K562 treated with DMSO at 1 percent for 24 hours (cell line): ENCODE results near the gene AP4M1. TPM values are rescaled to one million over a fixed set of nuclear protein-coding genes. Genes with fewer than 3 reads are reported as not detected.

Source experiments
- total RNA-seq: library from RNA; unstranded; fragments of 300-600 nt; gene quantifications from 2 replicates; pipeline ENCODE4 v1.2.3, GENCODE V29; 2022; ENCODE audit warnings: low read depth; ENCODE audit not compliant: insufficient read depth

Gene AP4M1, protein sequence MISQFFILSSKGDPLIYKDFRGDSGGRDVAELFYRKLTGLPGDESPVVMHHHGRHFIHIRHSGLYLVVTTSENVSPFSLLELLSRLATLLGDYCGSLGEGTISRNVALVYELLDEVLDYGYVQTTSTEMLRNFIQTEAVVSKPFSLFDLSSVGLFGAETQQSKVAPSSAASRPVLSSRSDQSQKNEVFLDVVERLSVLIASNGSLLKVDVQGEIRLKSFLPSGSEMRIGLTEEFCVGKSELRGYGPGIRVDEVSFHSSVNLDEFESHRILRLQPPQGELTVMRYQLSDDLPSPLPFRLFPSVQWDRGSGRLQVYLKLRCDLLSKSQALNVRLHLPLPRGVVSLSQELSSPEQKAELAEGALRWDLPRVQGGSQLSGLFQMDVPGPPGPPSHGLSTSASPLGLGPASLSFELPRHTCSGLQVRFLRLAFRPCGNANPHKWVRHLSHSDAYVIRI
- total RNA-seq, result 20.7 and 22.2 TPM in 2 replicates

DNA sequence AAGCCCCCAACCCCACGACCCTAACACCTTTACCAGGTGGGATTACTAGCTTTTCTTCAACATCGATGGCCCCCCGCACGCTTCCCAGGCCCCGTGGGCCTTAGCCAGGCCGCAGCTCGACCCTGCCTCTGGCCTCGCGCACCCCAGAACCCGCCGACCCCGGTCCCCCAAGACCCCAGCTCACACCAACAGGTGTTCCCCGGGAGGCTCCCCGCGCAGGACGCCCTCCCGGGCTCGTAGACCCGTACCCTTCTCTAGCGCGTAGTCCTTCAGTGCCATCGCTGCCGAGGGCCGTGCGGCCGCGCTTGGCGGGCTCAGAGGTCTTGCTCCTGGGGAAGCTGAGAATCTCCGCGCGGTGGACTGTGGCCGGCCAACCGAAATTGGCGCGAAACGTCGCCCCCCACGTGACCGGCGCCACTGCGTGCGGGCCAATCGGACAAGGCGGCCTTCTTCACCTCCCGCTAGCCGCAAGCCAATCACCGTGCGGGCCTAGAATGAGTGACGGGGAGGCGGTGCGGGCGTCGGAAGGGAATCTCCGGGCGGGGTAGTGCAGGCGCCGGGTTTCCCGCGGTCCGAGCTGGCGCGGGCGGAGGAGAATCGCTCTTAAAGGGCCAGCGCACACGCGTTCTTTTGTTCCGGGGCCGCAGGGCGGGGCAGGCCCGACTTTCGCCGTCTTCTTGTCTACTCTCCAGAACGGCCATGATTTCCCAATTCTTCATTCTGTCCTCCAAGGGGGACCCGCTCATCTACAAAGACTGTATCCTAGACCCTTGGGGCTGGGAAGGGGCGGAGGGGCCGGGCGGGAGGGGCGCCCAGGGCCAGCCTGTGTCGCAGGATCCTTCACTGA, at the start of gene AP4M1, which contains the start of gene MCM7:
Gene AP4M1, plus strand, starts transcription at position 628 of the 847 bp plus-strand sequence. Its CDS starts 72 bp downstream, at position 700.
Gene MCM7, minus strand, starts transcription at position 382 of the 847 bp plus-strand sequence. Its CDS starts 103 bp downstream, at position 279.

DNA sequence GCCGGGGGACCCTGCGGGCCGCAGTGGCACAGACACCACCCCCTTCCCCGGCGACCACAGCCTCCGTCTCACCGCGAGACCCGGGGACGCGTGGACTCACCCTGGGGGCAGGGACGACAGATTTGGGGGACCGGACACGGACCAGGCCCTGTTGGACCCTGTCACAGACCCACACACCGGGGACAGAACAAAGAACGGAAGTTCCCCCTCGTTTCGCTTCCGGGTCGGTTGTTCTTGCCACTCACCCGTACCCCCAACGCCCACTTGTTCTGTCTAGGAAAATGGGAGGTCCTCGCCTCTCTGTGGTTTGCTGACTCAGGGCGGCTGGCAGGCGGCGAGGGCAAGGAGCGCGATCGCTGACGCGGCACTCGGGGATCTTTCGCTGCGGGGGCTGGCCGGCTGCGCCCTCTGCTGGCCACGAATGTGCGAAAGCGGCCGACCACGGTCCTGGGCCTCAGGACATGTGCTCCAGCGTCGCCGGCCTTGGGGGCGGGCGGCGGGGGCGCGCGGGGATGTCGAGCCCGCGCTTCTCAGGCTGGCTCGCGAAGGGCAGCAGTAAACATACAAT, 19.8 kb upstream of the AP4M1 start, which contains the start of gene ZNF3:
Gene ZNF3, minus strand, starts transcription at position 189 of the 568 bp plus-strand sequence. CDS start 4,366 bp downstream, outside the sequence.

GRCh38 chr7:100088621-100089457, 12.6 kb upstream of the AP4M1 start, which contains the start of gene COPS6:
COPS6 (plus strand) TSS chr7:100088969; CDS start chr7:100088991, 22 bp downstream.

GRCh38 chr7:100119072-100119969, 17.9 kb downstream of the AP4M1 start, which contains the start of the genes CNPY4 and TAF6:
CNPY4 (plus strand) TSS chr7:100119634; CDS start chr7:100119745, 111 bp downstream.
TAF6 (minus strand) TSS chr7:100119358; CDS start chr7:100114209, 5,149 bp downstream.

DNA sequence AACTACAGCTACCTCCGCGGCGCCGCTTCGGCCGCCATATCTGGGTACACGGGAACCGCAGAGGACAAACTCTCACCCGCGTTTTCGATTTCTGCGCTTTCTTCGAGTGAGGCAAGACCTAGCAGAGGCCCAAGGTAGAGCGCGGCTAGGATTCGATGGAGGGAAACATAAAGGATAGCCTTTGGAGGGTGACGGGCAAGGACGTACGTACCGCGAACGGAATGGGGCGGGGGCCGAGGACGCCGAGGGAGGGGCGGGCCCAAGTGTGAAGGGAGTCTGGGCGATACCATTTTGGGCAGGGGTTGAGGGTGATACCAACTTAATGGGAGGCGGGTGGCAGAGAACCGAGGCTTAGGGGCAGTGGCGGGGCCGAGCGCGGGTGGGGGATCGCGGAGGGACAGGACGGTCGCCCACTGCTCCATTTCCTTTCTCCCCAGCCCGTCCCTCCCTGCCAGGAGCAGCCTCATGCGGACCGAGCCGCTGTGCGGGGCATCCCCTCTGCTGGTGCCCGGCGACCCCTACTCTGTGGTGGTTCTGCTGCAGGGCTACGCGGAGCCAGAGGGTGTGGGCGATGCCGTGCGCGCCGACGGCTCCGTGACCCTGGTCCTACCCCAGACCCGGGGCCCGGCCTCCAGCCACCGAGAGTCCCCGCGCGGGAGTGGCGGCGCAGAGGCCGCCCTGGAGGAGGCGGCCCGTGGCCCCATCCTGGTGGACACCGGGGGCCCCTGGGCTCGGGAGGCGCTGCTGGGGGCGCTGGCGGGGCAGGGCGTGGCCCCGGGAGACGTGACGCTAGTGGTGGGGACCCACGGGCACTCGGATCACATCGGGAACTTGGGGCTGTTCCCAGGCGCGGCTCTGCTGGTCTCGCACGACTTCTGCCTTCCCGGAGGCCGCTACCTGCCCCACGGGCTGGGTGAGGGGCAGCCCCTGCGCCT, 25.8 kb downstream of the AP4M1 start, which contains the start of gene MBLAC1:
Gene MBLAC1, plus strand, starts transcription at position 37 of the 935 bp plus-strand sequence. Its CDS starts 429 bp downstream, at position 466.

DNA sequence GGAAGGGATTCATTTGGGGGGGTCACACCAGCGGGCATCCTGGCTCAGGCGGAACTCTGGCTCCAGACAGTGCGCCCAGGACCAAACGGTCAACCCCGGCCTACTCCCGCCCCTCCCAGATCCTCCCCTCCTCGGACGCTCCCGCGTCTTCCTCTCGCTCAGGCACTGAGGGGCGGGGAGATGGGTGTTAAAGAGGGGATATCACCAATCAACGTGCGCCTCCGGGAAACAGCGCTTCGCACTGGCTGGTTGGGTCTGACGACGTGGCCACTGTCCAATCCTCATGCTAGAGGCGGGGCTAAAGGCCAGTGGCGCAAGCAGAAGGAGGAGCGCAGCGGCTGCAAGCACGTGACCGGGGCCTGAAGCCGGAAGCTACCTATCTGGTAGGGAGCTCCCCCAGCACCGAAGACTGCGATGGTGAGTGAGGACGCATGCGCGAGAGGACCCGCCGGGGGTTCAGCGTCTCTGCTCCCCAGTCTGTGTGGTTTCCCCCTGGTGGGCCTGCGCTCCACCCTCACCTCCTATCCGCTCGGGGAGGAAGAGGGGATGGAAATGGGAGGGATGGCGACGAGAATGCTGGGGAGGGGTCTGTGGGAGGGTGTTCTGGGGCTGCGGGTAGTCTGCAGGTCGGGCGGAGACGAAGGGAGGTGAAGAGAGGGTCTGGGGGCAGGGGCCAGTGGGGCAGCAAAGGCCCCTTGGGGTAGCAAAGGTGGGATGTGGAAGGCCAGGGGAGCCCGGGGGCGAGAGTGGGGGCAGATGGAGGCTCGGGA, 47.3 kb downstream of the AP4M1 start, which contains the start of gene LAMTOR4:
Gene LAMTOR4, plus strand, starts transcription at position 360 of the 770 bp plus-strand sequence. Its CDS starts 55 bp downstream, at position 415.

Other genes starting within 250 kb of the AP4M1 start
- not detected in 2 replicates for gene OR2AE1, start 224.6 kb upstream of the AP4M1 start, total RNA-seq
- gene TRIM4, start 182.1 kb upstream of the AP4M1 start, total RNA-seq, result 37.2 and 40.7 TPM in 2 replicates
- 1.0 TPM in 1 of 2 replicates, not detected in the other for gene GJC3, start 172.0 kb upstream of the AP4M1 start, total RNA-seq
- gene AZGP1, start 125.6 kb upstream of the AP4M1 start, total RNA-seq, result not detected in 2 replicates
- 15.3 and 16.6 TPM in 2 replicates for gene ZKSCAN1, start 86.0 kb upstream of the AP4M1 start, total RNA-seq
- gene ZSCAN21, start 51.9 kb upstream of the AP4M1 start, total RNA-seq, result 13.1 and 17.1 TPM in 2 replicates
- 25.3 and 28.5 TPM in 2 replicates for gene ZNF3, start 19.9 kb upstream of the AP4M1 start, total RNA-seq
- gene COPS6, start 12.7 kb upstream of the AP4M1 start, total RNA-seq, result 181 and 186 TPM in 2 replicates
- 443 and 494 TPM in 2 replicates for gene MCM7, start 246 bp upstream of the AP4M1 start, total RNA-seq
- gene TAF6, start 17.7 kb downstream of the AP4M1 start, total RNA-seq, result 108 and 127 TPM in 2 replicates
- 8.4 and 10.7 TPM in 2 replicates for gene CNPY4, start 18.0 kb downstream of the AP4M1 start, total RNA-seq
- 5.3 and 5.6 TPM in 2 replicates for gene MBLAC1, start 25.3 kb downstream of the AP4M1 start, total RNA-seq
- gene LAMTOR4, start 47.3 kb downstream of the AP4M1 start, total RNA-seq, result 355 and 415 TPM in 2 replicates
- 47.1 and 49.6 TPM in 2 replicates for gene TRAPPC14, start 57.1 kb downstream of the AP4M1 start, total RNA-seq
- gene GAL3ST4, start 67.0 kb downstream of the AP4M1 start, total RNA-seq, result 3.5 and 4.9 TPM in 2 replicates
- gene GPC2, start 75.7 kb downstream of the AP4M1 start, total RNA-seq, result 3.2 and 4.3 TPM in 2 replicates
- 6.8 and 7.3 TPM in 2 replicates for gene STAG3, start 76.3 kb downstream of the AP4M1 start, total RNA-seq
- not detected in 2 replicates for gene PVRIG, start 118.3 kb downstream of the AP4M1 start, total RNA-seq
- 4.1 and 4.3 TPM in 2 replicates for gene SPDYE3, start 206.1 kb downstream of the AP4M1 start, total RNA-seq